Psoas muscle (tissue), 8 donors: ENCODE measurements around the gene ITPR2. TPM values are rescaled to one million over a fixed set of nuclear protein-coding genes. Genes with fewer than 3 reads are reported as not detected.

Source experiments
- ATAC-seq, 4 donors: fragments of 200-7000 bp; cut with Tn5 transposase; one replicate each; pipeline ENCODE4 v1.9.1; 2020; ENCODE audit warnings: moderate library complexity in 3 of 4, mild to moderate bottlenecking in 2 of 4
- DNase-seq, 2 donors: peaks; one replicate each; pipeline ENCODE4 v3.0.0-alpha.2; 2020
- H3K27ac ChIP-seq: fragments of 200-600 bp; one replicate; pipeline ENCODE4 v1.8.0; 2022
- H3K27me3 ChIP-seq, 3 donors: fragments of 200-600 bp in 1 of 3; one replicate each; pipeline versions ENCODE4 v1.6.1 to v1.8.0; 2013 to 2022; ENCODE audit warnings: low read length in 2 of 3, mild to moderate bottlenecking in 2 of 3, moderate library complexity in 1 of 3; ENCODE audit not compliant: insufficient read depth in 3 of 3
- H3K36me3 ChIP-seq, 2 donors: fragments of 200-600 bp in 1 of 2; one replicate each; pipeline versions ENCODE4 v1.6.1 to v1.8.0; 2013 to 2022; ENCODE audit warnings: low read depth in 1 of 2, mild to moderate bottlenecking in 1 of 2, moderate library complexity in 1 of 2; ENCODE audit not compliant: insufficient read depth in 1 of 2
- H3K4me1 ChIP-seq: fragments of 200-600 bp; one replicate; pipeline ENCODE4 v1.8.0; 2022
- H3K4me3 ChIP-seq: fragments of 200-600 bp; one replicate; pipeline ENCODE4 v1.8.0; 2022; ENCODE audit warnings: mild to moderate bottlenecking
- H3K9me3 ChIP-seq: fragments of 200-600 bp; one replicate; pipeline ENCODE4 v1.8.0; 2022
- WGBS, 3 donors: extraction: QIAGEN DNeasy Blood & Tissue Kit; methylation state at CpG; one replicate each; pipeline versions ENCODE4 v1.1.6 to v1.1.7; 2013; 5-methylcytosine and 5-hydroxymethylcytosine counted together
- intact Hi-C, 2 donors: fragments of 100-400 bp; cut with DNase I; formaldehyde crosslinking; loops; one replicate each; pipeline versions ENCODE4 v1.11.0 to v1.14.2; 2022
- polyA plus RNA-seq, 3 donors: library from polyadenylated mRNA; stranded (reverse); fragments of 200-250 nt; gene quantifications; one replicate each; pipeline ENCODE4 v1.2.3, GENCODE V29; 2013
- total RNA-seq, 4 donors: library from RNA; stranded (reverse); fragmentation: NEBNext Ultra II Directional in 2 of 4; extraction: Animal tissue kit (Norgen Biotek cat#: 25700) in 2 of 4; gene quantifications; one replicate each; pipeline versions ENCODE4 v1.2.1 to v1.2.4, GENCODE V29; 2021 to 2023
- TF ChIP-seq, protein P1 (sequence below): fragments of 200-600 bp; IDR thresholded peaks from one replicate; pipeline ENCODE4 v1.8.0; 2022; ENCODE audit warnings: antibody characterized with exemption
- donor health status: healthy with polysubstance abuse.
- donor health status: DM: no; HTN: no; CAD: no; lungs with moderate emphysema.
- donor health status: Bipolar disorder and iron deficiency.
- donor health status: healthy.
- donor health status: DM: yes; HTN: yes; CAD: no.
- donor health status: DM: no; HTN: no; CAD: no.
- donor health status: DM: no; HTN: no; CAD: no.
- donor health status: DM: yes; HTN: yes; CAD: no.

The ITPR2 gene
- total and polyA plus RNA-seq, 7 donors = 0.86 to 10.3 (median 6.1) TPM

DNA sequence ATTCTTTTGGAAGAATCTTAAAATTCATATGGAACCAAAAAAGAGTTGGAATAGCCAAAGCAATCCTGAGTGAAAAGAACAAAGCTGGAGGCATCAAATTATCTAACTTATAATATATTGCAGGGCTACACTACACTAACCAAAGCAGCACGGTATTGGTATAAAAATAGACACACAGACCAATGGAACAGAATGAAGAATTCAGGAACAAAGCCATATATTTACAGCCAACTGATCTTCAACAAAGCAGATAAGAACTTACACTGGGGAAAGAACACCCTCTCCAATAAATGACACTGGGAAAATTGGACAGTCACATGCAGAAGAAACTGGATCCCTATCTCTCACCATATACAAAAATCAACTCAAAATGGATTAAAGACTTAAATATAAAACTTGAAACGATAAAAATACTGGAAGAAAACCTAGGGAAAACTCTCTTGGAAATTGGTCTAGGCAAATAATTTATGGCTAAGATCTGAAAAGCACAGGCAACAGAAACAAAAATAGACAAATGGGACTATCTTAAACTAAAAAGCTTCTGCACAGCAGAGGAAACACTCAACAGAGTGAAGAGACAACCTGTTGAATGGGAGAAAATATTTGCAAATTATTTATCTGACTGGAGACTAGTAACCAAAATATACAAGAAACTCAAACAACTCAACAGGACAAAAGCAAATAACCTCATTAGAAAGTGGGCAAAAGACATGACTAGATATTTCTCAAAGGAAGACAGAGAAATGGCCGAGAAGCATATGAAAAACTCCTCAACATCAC lies 286.3 kb downstream of the ITPR2 start:
- no peak overlapping the region for H3K4me3 ChIP-seq
- H3K27ac ChIP-seq = no peak overlapping the region
- no peak for ATAC-seq

DNA sequence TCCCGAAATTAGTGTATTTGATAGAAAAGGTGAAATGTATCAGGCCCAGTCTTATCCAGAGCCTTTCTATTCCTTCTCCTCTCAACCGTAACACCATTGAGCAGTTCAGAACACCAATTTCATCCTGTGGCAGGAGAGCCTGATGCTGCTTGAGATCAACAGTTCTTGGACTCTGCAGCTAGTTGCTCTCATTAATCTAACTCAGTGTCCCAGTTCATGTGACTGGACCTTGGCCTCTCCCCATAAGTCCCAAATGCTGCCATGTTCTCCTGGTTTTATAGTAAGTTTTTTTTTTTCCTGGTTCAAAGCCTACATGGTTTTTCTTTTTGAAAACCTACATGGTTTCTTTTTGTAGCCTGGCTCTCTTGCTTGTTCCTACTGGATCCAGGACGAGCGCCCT lies 293.9 kb downstream of the ITPR2 start:
- H3K27ac ChIP-seq = no peak overlapping the region
- WGBS, 3 donors = 97 to 100% (median 98%) methylated on average over 4 of the region's 4 CpGs
- no peaks in the 10 kb centered on the region for H3K9me3 ChIP-seq
- no peaks in the 10 kb centered on the region for H3K36me3 ChIP-seq
- ATAC-seq (no peak), DNase-seq (no peak)
- TF ChIP-seq, protein P1, sequence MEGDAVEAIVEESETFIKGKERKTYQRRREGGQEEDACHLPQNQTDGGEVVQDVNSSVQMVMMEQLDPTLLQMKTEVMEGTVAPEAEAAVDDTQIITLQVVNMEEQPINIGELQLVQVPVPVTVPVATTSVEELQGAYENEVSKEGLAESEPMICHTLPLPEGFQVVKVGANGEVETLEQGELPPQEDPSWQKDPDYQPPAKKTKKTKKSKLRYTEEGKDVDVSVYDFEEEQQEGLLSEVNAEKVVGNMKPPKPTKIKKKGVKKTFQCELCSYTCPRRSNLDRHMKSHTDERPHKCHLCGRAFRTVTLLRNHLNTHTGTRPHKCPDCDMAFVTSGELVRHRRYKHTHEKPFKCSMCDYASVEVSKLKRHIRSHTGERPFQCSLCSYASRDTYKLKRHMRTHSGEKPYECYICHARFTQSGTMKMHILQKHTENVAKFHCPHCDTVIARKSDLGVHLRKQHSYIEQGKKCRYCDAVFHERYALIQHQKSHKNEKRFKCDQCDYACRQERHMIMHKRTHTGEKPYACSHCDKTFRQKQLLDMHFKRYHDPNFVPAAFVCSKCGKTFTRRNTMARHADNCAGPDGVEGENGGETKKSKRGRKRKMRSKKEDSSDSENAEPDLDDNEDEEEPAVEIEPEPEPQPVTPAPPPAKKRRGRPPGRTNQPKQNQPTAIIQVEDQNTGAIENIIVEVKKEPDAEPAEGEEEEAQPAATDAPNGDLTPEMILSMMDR = no peak
- no peak overlapping the region for H3K4me3 ChIP-seq
- no peaks in the 10 kb centered on the region for H3K27me3 ChIP-seq
- no peaks in the 10 kb centered on the region for H3K4me1 ChIP-seq
- intact Hi-C loops = no loop called here

More for the DNA sequence above, 286.3 kb downstream of the ITPR2 start:
- intact Hi-C loops = no loop called here
- no peaks in the 10 kb centered on the region for H3K27me3 ChIP-seq
- no peak for DNase-seq
- TF ChIP-seq, protein P1 = no peak
- 61 to 73% (median 68%) methylated on average over 3 of the region's 3 CpGs for WGBS, 3 donors
- peaks cover 0 to 5% of the 10 kb centered on the region in 2 donors for H3K36me3 ChIP-seq
- no peaks in the 10 kb centered on the region for H3K4me1 ChIP-seq
- H3K9me3 ChIP-seq = no peaks in the 10 kb centered on the region

DNA sequence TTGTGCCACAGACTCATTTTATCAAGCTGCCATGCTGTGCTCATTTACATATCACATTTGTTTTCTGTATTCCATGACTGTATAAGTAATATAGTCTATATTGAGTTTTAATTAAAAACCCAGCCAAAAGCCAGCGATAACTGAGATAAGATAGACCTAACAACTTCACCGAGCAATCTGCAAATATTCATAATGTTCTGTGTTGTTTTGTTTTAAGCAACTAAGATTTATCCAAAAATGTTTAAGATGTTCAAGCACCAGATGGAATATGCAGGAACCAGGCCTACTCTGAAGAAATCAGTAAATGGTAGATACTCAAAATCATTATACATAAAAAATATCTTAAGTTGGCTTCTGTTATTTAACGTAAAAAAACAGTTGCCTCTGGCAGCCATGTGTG lies 295.3 kb downstream of the ITPR2 start:
- DNase-seq (no peak), ATAC-seq (no peak)
- H3K4me3 ChIP-seq = no peak overlapping the region
- TF ChIP-seq, protein P1 = no peak
- 91 to 96% (median 96%) methylated on average over 3 of the region's 3 CpGs for WGBS, 3 donors
- no peaks in the 10 kb centered on the region for H3K36me3 ChIP-seq
- H3K27ac ChIP-seq = no peak overlapping the region
- no peaks in the 10 kb centered on the region for H3K4me1 ChIP-seq
- H3K9me3 ChIP-seq = no peaks in the 10 kb centered on the region
- no peaks in the 10 kb centered on the region for H3K27me3 ChIP-seq
- intact Hi-C loops = no loop called here

DNA sequence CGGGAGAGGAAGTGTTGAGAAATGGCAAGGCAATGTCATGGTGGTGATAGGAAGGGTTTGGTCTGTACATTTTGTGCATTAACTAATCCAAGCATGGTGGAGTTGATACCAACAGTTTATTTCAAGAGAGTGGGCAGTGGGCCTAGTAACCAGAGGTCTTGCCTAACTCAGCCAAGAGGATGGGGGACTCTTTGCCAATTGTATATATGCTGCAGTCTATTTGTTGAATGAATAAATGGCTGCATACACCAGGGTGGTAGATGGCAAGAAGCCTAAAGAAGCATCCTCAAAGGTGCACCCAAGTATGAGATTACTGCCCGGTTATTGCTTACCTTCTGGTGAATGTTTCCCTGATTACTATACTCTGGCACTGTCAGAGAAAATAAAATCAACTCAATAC lies 295.9 kb downstream of the ITPR2 start:
- no peak for ATAC-seq
- WGBS, 3 donors = 94 to 98% (median 96%) methylated on average over 2 of the region's 2 CpGs
- H3K9me3 ChIP-seq = no peaks in the 10 kb centered on the region
- no peaks in the 10 kb centered on the region for H3K27me3 ChIP-seq
- no peak overlapping the region for H3K27ac ChIP-seq
- H3K4me1 ChIP-seq = no peaks in the 10 kb centered on the region
- TF ChIP-seq, protein P1 = no peak
- H3K36me3 ChIP-seq = no peaks in the 10 kb centered on the region
- no peak for DNase-seq
- no peak overlapping the region for H3K4me3 ChIP-seq
- intact Hi-C loops = no loop called here

DNA sequence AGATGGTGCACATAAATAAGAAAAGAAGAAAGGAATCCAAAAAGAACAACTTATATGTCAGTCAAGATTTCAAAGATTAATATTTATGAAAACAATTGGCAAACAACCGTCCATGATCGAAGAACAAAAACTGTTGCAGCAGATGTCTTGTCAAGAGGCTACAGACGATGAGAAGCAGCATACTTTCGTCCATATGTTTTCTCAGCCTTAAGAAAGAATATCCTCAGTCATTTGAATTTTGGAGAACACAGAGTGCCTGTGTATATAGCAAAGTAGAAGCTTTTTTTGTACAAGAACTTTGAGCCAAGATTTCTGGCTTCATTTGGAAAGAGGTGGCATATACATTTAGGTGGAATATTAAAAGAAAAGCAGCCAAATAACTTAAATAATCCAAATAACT lies 297.2 kb downstream of the ITPR2 start:
- H3K9me3 ChIP-seq = no peaks in the 10 kb centered on the region
- no peaks in the 10 kb centered on the region for H3K27me3 ChIP-seq
- ATAC-seq (no peak), DNase-seq (no peak)
- no peak overlapping the region for H3K27ac ChIP-seq
- H3K4me1 ChIP-seq = no peaks in the 10 kb centered on the region
- intact Hi-C loops = no loop called here
- WGBS, 3 donors = 91 to 93% (median 92%) methylated on average over 4 of the region's 4 CpGs
- H3K4me3 ChIP-seq = no peak overlapping the region
- TF ChIP-seq, protein P1 = no peak
- no peaks in the 10 kb centered on the region for H3K36me3 ChIP-seq
